ENCODE results near the gene LRCH2.
A peak's percentile ranks its signal among the peaks of the same experiment; 100 is the strongest.
"Not testable (repeated sequence)": the region's sequence is repeated elsewhere in the genome, so short reads cannot be mapped to it uniquely, and the experiment has no call there.

The LRCH2 gene

DNA sequence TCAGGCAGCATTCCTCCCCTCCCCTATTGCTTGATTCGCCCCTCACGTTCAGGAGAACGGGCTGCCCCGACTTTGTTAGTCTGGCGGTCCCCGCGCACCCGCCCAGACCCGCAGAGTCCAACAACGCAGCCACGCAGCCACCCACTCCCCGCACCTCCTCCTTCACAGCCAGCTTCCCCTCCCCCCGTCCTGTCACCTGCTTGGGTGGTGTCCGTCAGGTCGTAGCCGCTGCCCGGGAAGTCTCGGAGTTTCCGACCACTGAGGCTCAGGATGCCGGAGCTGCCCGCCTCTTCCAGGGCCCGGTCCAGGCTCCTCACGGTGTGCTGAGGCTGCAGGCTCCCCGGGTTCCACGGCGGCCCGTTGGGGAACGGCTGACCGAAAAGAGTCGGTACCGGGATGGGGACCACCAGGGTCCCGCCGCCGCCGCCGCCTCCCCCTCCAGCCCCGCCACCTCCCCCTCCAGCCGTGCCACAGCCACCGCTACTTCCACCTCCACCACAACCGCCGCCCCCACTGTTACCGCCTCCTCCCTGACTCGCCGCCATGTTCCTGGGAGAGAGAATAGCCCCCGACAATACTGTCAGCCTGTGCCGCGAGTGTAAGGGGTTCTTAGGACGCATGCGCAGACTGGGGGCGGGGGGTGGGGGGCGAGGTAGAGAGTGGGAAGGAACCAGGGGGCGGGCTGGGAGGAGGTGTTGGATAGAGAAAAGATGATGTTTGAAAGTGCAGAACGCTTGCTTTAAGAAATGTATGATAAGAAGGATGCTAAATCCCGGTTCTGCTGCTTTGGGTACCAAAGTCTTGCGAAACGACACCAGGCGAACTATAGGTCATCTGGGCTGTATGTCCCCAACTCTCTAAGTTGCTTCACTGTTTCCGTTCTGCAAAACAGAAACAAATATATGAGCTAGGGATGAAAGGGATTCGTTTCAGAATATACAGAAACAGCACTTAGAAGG, at the start of gene LRCH2:
Gene LRCH2 (minus strand): TSS at position 600 of the 959 bp plus-strand sequence. CDS start 55 bp downstream, at position 545.
- DNase-seq, result peak; percentile 57

DNA sequence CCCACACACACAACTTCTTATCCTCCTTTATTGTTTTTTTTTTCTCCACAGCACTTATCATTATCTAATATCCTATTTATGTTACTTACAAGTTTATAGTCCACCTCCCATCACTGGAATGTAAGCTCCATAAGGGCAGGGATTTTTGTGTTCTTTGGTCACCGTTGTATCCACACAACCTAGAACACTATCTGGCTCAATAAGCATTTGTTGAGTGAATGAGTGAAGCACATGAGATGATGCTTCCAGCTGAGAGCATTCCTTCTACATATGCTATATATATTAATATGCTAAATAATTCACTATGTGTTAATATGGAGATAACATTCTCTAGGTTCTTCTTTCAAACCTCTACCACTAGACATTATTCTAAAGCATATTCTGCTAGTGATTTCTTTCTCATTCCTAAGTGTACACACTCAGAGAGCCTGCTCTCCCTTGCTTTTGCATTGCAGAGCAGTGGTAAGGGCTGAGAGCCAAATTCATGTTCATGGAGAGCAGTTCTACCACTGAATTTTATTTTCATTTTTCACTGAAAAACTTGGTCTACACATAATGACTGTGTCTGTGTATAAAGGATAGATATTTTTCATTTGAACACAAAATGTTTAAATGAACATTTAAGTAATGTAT, 35.3 kb upstream of the LRCH2 start:
- no peak for DNase-seq

DNA sequence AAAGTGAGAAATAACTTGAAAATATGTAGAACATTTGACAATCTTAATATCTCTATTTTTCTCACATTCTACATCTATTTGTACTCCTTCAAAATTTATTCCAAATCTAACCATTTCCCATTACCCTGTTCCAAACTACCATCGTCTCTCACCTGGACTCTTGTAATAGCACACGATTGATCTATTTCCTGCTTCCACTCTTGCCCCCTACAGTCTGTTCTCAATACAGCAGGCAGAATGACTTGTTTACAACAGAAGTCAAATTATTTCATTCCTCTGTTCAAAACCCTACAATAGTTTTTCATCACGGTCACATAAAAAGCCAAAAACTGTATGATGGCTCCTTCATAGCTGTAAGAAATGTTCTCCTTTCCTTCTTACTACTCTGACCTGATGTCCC, 34.5 kb upstream of the LRCH2 start:
- DNase-seq, result no peak

DNA sequence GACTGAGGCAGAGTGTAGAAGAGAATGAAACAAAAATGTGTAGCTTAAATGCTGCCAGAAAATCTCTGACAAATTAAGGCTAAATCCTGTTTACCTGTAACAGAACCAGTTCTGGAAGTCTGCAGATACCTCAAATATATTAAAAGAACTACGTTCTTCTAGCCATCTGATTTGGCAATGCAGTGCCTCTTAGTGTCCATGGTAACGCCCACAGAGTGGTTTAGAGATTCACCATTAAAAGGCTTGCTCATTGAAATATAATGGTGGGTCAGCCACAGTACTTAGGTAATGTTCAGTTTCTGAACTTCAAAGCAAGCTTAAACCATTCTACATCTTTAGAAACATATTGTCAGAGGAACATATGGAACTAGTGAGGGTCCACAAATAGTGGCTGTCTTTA, 32.4 kb upstream of the LRCH2 start:
- no peak for DNase-seq

- DNase-seq, result no peak
Observed at GRCh38 chrX:115264009-115264408, 30.1 kb upstream of the LRCH2 start.

GRCh38 chrX:115261148-115261547, 27.3 kb upstream of the LRCH2 start:
- DNase-seq, result no peak

- DNase-seq, result peak; percentile 42
Observed at GRCh38 chrX:115260330-115260729, 26.4 kb upstream of the LRCH2 start.

- peak; percentile 75 for DNase-seq
Observed at GRCh38 chrX:115259238-115259875, 25.5 kb upstream of the LRCH2 start.

- DNase-seq, result no peak
Observed at GRCh38 chrX:115257711-115258110, 23.8 kb upstream of the LRCH2 start.

DNA sequence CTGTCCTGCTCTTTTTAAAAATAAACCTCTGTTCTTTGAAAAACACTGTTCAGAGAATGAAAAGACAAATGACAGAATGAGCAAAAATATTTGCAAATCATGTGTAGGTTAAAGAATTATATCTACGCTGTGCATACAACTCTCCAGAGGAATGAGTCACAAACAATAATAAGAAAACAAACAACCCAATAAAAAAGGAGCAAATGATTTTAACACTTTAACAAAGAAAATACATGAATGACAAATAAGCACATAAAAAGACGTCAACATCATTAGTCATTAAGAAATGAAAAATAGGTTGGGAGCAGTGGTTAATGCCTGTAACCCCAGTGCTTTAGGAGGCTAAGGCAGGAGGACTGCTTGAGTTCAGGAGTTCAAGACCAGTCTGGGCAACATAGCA, 21.1 kb upstream of the LRCH2 start:
- DNase-seq, result no peak

- no peak for DNase-seq
Observed at GRCh38 chrX:115251458-115252233, 17.8 kb upstream of the LRCH2 start.

DNA sequence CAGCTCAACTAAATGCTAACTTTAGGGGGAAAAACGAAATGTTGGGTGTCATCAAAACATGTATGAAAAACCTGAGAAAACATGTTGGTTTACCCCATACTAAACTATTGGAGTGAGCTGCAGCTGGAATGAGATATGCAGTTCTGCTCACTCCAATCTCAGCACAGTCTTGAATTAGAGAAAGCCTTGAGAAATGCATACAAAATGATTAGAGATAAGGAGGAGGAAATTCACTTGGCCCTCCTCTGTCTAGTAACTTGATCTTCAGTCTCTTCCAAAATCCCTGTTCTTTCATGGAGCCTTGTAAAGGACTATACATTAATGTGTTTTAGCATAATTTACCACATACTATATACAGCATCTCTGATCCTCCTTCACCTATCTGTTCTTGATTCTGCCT, 3.2 kb upstream of the LRCH2 start:
- no peak for DNase-seq

DNA sequence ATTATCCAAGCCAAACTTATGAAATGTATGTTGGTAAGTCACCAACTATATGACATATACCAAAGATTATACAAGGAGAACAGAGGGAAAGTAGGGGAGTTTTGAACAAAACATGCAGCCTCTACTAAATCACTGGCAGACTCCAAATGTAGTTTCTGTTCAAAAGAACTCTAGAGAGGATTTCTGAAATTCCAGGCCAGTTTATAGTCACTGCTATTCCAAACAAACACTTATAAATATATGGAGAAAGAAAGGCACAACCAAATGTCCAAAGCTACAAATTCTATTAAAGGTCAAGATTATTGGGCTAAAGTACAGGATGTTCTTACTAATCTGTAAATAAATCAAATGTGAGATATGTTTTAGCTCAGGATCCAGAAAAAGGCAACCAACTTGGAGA, 2.7 kb upstream of the LRCH2 start:
- DNase-seq, result no peak

DNA sequence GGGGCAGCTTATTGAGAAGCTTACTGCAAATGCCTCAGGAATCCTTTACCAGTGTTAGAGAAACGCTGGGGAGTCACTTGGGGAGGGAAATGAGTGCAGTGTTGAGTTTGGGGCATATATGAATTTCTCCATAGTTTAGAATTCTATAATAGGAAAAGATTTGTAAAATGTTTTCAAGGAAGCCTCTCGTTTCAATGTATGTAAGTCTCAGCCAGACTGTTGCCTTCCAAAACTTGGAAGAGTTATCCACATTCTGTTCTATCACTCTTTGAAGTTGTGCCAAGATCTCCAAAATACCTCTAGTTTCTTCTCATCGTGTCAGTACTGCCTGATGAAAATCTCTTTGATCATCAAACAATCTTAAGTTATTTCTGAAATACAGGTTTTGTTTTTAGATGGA, 565 bp upstream of the LRCH2 start:
- no peak for DNase-seq

- no peak for DNase-seq
Observed at GRCh38 chrX:115232933-115233496, 881 bp downstream of the LRCH2 start.

- peak; percentile 8 for DNase-seq
Observed at GRCh38 chrX:115229337-115230003, 4.4 kb downstream of the LRCH2 start.

- peak; percentile 17 for DNase-seq
Observed at GRCh38 chrX:115226929-115227328, 7.0 kb downstream of the LRCH2 start.

- DNase-seq, result not testable (repeated sequence)
Observed at GRCh38 chrX:115217346-115217745, 16.6 kb downstream of the LRCH2 start.

GRCh38 chrX:115214605-115215004, 19.3 kb downstream of the LRCH2 start:
- no peak for DNase-seq

DNA sequence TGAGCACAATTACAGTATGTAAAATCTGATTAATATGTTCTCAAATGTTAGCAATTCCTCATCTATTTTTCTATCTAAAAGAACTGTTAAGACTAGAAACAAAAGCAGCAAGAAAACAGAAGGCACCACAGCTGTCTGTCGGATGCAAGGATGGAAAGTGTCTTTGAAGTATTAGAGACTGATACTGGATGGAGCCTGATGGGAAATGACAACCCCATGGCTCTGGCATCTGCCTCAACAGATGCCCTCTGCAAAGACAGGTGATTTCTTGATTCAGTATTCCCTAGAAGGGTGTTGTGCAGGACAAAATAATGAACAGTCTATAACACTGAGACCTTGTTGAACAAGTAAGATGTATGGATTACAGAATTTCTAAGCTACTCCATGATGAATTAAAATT, 19.7 kb downstream of the LRCH2 start:
- no peak for DNase-seq

- DNase-seq, result not testable (repeated sequence)
Observed at GRCh38 chrX:115209547-115209946, 24.3 kb downstream of the LRCH2 start.

GRCh38 chrX:115204040-115204439, 29.9 kb downstream of the LRCH2 start:
- DNase-seq, result no peak

Data from fibroblast of skin of right quadriceps (primary cell).